AG09309 (cell line): ENCODE results near the gene TMEM245.

Source experiments
- DNase-seq: peaks from one replicate; pipeline ENCODE4 v3.0.0-alpha.2; 2010; ENCODE audit warnings: low read depth
- H3K4me3 ChIP-seq: 2 replicates; pipeline ENCODE4 v1.5.1; 2011; ENCODE audit warnings: mild to moderate bottlenecking, low read depth, low read length, moderate library complexity; ENCODE audit not compliant: control insufficient read depth
- TF ChIP-seq, protein P1 (sequence below): IDR thresholded peaks from 2 replicates; pipeline ENCODE4 v1.5.1; 2011; ENCODE audit warnings: mild to moderate bottlenecking, low read depth, low read length, inconsistent platforms; ENCODE audit not compliant: insufficient read depth, control insufficient read depth; ENCODE audit errors: missing control alignments

Gene TMEM245

GRCh38 chr9:109149722-109150121 is 30.0 kb upstream of the TMEM245 start:
- no peak for DNase-seq
- TF ChIP-seq, protein P1, sequence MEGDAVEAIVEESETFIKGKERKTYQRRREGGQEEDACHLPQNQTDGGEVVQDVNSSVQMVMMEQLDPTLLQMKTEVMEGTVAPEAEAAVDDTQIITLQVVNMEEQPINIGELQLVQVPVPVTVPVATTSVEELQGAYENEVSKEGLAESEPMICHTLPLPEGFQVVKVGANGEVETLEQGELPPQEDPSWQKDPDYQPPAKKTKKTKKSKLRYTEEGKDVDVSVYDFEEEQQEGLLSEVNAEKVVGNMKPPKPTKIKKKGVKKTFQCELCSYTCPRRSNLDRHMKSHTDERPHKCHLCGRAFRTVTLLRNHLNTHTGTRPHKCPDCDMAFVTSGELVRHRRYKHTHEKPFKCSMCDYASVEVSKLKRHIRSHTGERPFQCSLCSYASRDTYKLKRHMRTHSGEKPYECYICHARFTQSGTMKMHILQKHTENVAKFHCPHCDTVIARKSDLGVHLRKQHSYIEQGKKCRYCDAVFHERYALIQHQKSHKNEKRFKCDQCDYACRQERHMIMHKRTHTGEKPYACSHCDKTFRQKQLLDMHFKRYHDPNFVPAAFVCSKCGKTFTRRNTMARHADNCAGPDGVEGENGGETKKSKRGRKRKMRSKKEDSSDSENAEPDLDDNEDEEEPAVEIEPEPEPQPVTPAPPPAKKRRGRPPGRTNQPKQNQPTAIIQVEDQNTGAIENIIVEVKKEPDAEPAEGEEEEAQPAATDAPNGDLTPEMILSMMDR = no peak
- H3K4me3 ChIP-seq = no peak overlapping the region

- H3K4me3 ChIP-seq = no peak overlapping the region
- TF ChIP-seq, protein P1 = no peak
- DNase-seq = no peak
Measured at GRCh38 chr9:109149089-109149488, 29.3 kb upstream of the TMEM245 start.

DNA sequence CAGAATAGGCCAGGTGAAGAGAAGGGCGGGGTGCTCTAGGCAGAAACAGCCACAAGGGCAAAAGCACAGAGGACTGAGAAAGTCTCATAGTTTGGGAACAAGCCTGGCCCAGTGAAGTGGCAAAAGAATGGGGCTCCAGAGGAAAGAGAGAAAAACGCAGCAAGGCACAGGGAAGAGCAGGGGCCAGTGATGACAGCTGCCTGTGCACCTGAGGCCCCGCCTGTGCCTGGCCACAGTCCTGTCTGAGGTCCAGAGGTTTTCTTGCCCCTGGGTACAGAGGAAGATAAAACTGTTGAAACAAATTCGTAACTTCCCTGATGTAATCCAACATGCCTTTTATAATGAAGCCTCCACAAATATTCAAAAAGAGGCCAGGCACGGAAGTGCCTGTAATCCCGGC is 25.3 kb upstream of the TMEM245 start:
- no peak overlapping the region for H3K4me3 ChIP-seq
- no peak for DNase-seq
- TF ChIP-seq, protein P1 = no peak

GRCh38 chr9:109143881-109144562 is 24.3 kb upstream of the TMEM245 start:
- DNase-seq = no peak
- no peak overlapping the region for H3K4me3 ChIP-seq
- TF ChIP-seq, protein P1 = peak; percentile 39

GRCh38 chr9:109141375-109141774 is 21.6 kb upstream of the TMEM245 start:
- no peak for DNase-seq
- no peak overlapping the region for H3K4me3 ChIP-seq

GRCh38 chr9:109139851-109140250 is 20.1 kb upstream of the TMEM245 start:
- TF ChIP-seq, protein P1 = no peak
- DNase-seq = no peak
- H3K4me3 ChIP-seq = no peak overlapping the region

More at GRCh38 chr9:109141375-109141774, 21.6 kb upstream of the TMEM245 start:
- TF ChIP-seq, protein P1 = no peak
